ENCODE results near the gene TRERF1. TPM values are rescaled to one million over a fixed set of nuclear protein-coding genes. Genes with fewer than 3 reads are reported as not detected.
"Not testable (repeated sequence)": the region's sequence is repeated elsewhere in the genome, so short reads cannot be mapped to it uniquely, and the experiment has no call there.

Gene TRERF1
- total and polyA plus RNA-seq, 5 donors = 1.2 to 3.1 (median 2.1) TPM

GRCh38 chr6:42200035-42200434, 251.7 kb downstream of the TRERF1 start:
- no peak for ATAC-seq
- intact Hi-C loops (cut with DNase I) = no loop called here
- no peak for DNase-seq
- Histone ChIP-seq H3K9me3 (ENCODE audit: control insufficient read depth, low read length) (no peaks in the 10 kb centered on the region), H3K4me1 (ENCODE audit: control insufficient read depth, insufficient read depth, low read length) (peaks cover 3% of the 10 kb centered on the region), H3K27ac (ENCODE audit: low read length) (no peak overlapping the region), H3K27me3 (ENCODE audit: control insufficient read depth, insufficient read depth) (no peaks in the 10 kb centered on the region), H3K4me3 (ENCODE audit: low read length) (no peak overlapping the region)
- 54% methylated on average over 1 of the region's 1 CpG for WGBS

GRCh38 chr6:42199106-42199981, 252.4 kb downstream of the TRERF1 start:
- intact Hi-C loops (cut with DNase I) = no loop called here
- peaks cover 3% of the 10 kb centered on the region for H3K4me1 ChIP-seq (ENCODE audit: control insufficient read depth, insufficient read depth, low read length)
- no peak overlapping the region for H3K27ac ChIP-seq (ENCODE audit: low read length)
- no peak for DNase-seq
- 76% methylated on average over 5 of the region's 5 CpGs for WGBS
- no peak for ATAC-seq
- no peak overlapping the region for H3K4me3 ChIP-seq (ENCODE audit: low read length)
- H3K27me3 ChIP-seq (ENCODE audit: control insufficient read depth, insufficient read depth) = no peaks in the 10 kb centered on the region
- no peaks in the 10 kb centered on the region for H3K9me3 ChIP-seq (ENCODE audit: control insufficient read depth, low read length)

- WGBS = 65% methylated on average over 13 of the region's 13 CpGs
These were observed 254.0 kb downstream of the TRERF1 start for GRCh38 chr6:42197555-42198362.

GRCh38 chr6:42195415-42195814, 256.3 kb downstream of the TRERF1 start:
- H3K27ac ChIP-seq (ENCODE audit: low read length) = no peak overlapping the region
- H3K9me3 ChIP-seq (ENCODE audit: control insufficient read depth, low read length) = no peaks in the 10 kb centered on the region
- no peak overlapping the region for H3K4me3 ChIP-seq (ENCODE audit: low read length)
- ATAC-seq (no peak), DNase-seq (no peak)
- H3K4me1 ChIP-seq (ENCODE audit: control insufficient read depth, insufficient read depth, low read length) = peaks cover under 1% of the 10 kb centered on the region
- WGBS = 87% methylated on average over 4 of the region's 4 CpGs
- intact Hi-C loops (cut with DNase I) = no loop called here
- no peaks in the 10 kb centered on the region for H3K27me3 ChIP-seq (ENCODE audit: control insufficient read depth, insufficient read depth)

More at GRCh38 chr6:42197555-42198362, 254.0 kb downstream of the TRERF1 start:
- no peak for DNase-seq
- ATAC-seq = peak; percentile 28 to 45
- H3K27ac ChIP-seq (ENCODE audit: low read length) = no peak overlapping the region
- no peaks in the 10 kb centered on the region for H3K27me3 ChIP-seq (ENCODE audit: control insufficient read depth, insufficient read depth)
- intact Hi-C loops (cut with DNase I) = no loop called here
- peaks cover 3% of the 10 kb centered on the region for H3K4me1 ChIP-seq (ENCODE audit: control insufficient read depth, insufficient read depth, low read length)
- no peaks in the 10 kb centered on the region for H3K9me3 ChIP-seq (ENCODE audit: control insufficient read depth, low read length)
- no peak overlapping the region for H3K4me3 ChIP-seq (ENCODE audit: low read length)

- Histone ChIP-seq H3K27ac (ENCODE audit: low read length) (no peak overlapping the region), H3K27me3 (ENCODE audit: control insufficient read depth, insufficient read depth) (no peaks in the 10 kb centered on the region), H3K4me1 (ENCODE audit: control insufficient read depth, insufficient read depth, low read length) (no peaks in the 10 kb centered on the region), H3K4me3 (ENCODE audit: low read length) (no peak overlapping the region), H3K9me3 (ENCODE audit: control insufficient read depth, low read length) (no peaks in the 10 kb centered on the region)
- DNase-seq = no peak
- no peak for ATAC-seq
- WGBS = 92% methylated on average over 5 of the region's 5 CpGs
- intact Hi-C loops (cut with DNase I) = no loop called here
These were observed 257.7 kb downstream of the TRERF1 start for GRCh38 chr6:42194056-42194455.

GRCh38 chr6:42193491-42193894, 258.2 kb downstream of the TRERF1 start:
- H3K27me3 ChIP-seq (ENCODE audit: control insufficient read depth, insufficient read depth) = no peaks in the 10 kb centered on the region
- no peaks in the 10 kb centered on the region for H3K4me1 ChIP-seq (ENCODE audit: control insufficient read depth, insufficient read depth, low read length)
- H3K4me3 ChIP-seq (ENCODE audit: low read length) = no peak overlapping the region
- no peaks in the 10 kb centered on the region for H3K9me3 ChIP-seq (ENCODE audit: control insufficient read depth, low read length)
- intact Hi-C loops (cut with DNase I) = no loop called here
- ATAC-seq (no peak), DNase-seq (no peak)
- H3K27ac ChIP-seq (ENCODE audit: low read length) = no peak overlapping the region
- 46% methylated on average over 8 of the region's 8 CpGs for WGBS

GRCh38 chr6:42192385-42192784, 259.3 kb downstream of the TRERF1 start:
- intact Hi-C loops (cut with DNase I); H3K4me3 ChIP-seq (ENCODE audit: low read length); H3K9me3 ChIP-seq (ENCODE audit: control insufficient read depth, low read length); ATAC-seq; H3K27me3 ChIP-seq (ENCODE audit: control insufficient read depth, insufficient read depth); H3K27ac ChIP-seq (ENCODE audit: low read length); H3K4me1 ChIP-seq (ENCODE audit: control insufficient read depth, insufficient read depth, low read length); DNase-seq: not testable (repeated sequence)
- WGBS = 95% methylated on average over 5 of the region's 5 CpGs

GRCh38 chr6:42190554-42191183, 261.1 kb downstream of the TRERF1 start:
- Histone ChIP-seq H3K27me3 (ENCODE audit: control insufficient read depth, insufficient read depth) (no peaks in the 10 kb centered on the region), H3K9me3 (ENCODE audit: control insufficient read depth, low read length) (no peaks in the 10 kb centered on the region), H3K4me1 (ENCODE audit: control insufficient read depth, insufficient read depth, low read length) (no peaks in the 10 kb centered on the region), H3K4me3 (ENCODE audit: low read length) (no peak overlapping the region), H3K27ac (ENCODE audit: low read length) (no peak overlapping the region)
- intact Hi-C loops (cut with DNase I) = no loop called here
- no peak for DNase-seq
- 60% methylated on average over 5 of the region's 5 CpGs for WGBS
- ATAC-seq = no peak

GRCh38 chr6:42188406-42188805, 263.3 kb downstream of the TRERF1 start:
- Histone ChIP-seq H3K4me1 (ENCODE audit: control insufficient read depth, insufficient read depth, low read length) (no peaks in the 10 kb centered on the region), H3K4me3 (ENCODE audit: low read length) (no peak overlapping the region), H3K27me3 (ENCODE audit: control insufficient read depth, insufficient read depth) (no peaks in the 10 kb centered on the region), H3K27ac (ENCODE audit: low read length) (no peak overlapping the region), H3K9me3 (ENCODE audit: control insufficient read depth, low read length) (no peaks in the 10 kb centered on the region)
- intact Hi-C loops (cut with DNase I) = no loop called here
- DNase-seq (no peak), ATAC-seq (no peak)
- 70% methylated on average over 6 of the region's 6 CpGs for WGBS

GRCh38 chr6:42185597-42185996, 266.1 kb downstream of the TRERF1 start:
- 49% methylated on average over 10 of the region's 10 CpGs for WGBS
- no peaks in the 10 kb centered on the region for H3K4me1 ChIP-seq (ENCODE audit: control insufficient read depth, insufficient read depth, low read length)
- intact Hi-C loops (cut with DNase I) = no loop called here
- no peak overlapping the region for H3K4me3 ChIP-seq (ENCODE audit: low read length)
- no peak overlapping the region for H3K27ac ChIP-seq (ENCODE audit: low read length)
- no peak for DNase-seq
- no peaks in the 10 kb centered on the region for H3K27me3 ChIP-seq (ENCODE audit: control insufficient read depth, insufficient read depth)
- no peaks in the 10 kb centered on the region for H3K9me3 ChIP-seq (ENCODE audit: control insufficient read depth, low read length)
- ATAC-seq = no peak

GRCh38 chr6:42184475-42184874, 267.3 kb downstream of the TRERF1 start:
- 90% methylated on average over 4 of the region's 4 CpGs for WGBS
- no peaks in the 10 kb centered on the region for H3K9me3 ChIP-seq (ENCODE audit: control insufficient read depth, low read length)
- no peak overlapping the region for H3K27ac ChIP-seq (ENCODE audit: low read length)
- no peak overlapping the region for H3K4me3 ChIP-seq (ENCODE audit: low read length)
- no peaks in the 10 kb centered on the region for H3K27me3 ChIP-seq (ENCODE audit: control insufficient read depth, insufficient read depth)
- peak in 1 of 2 donors; percentile 20 for ATAC-seq
- no peak for DNase-seq
- intact Hi-C loops (cut with DNase I) = no loop called here
- no peaks in the 10 kb centered on the region for H3K4me1 ChIP-seq (ENCODE audit: control insufficient read depth, insufficient read depth, low read length)
